Endodermal cell (in vitro differentiated cells): ENCODE measurements around the gene ZFAND3. TPM values are rescaled to one million over a fixed set of nuclear protein-coding genes. Genes with fewer than 3 reads are reported as not detected.

Experiments
- DNase-seq: peaks from one replicate; pipeline ENCODE4 v3.0.0-alpha.2; 2017
- H3K27ac ChIP-seq: 2 replicates; pipeline ENCODE4 v1.5.1; 2013; ENCODE audit warnings: mild to moderate bottlenecking, low read depth, low read length, moderate library complexity
- H3K27me3 ChIP-seq: 2 replicates; pipeline ENCODE4 v1.6.1; 2013; ENCODE audit warnings: mild to moderate bottlenecking, low read length, moderate library complexity; ENCODE audit not compliant: insufficient read depth, control insufficient read depth, poor library complexity, severe bottlenecking
- H3K36me3 ChIP-seq: 2 replicates; pipeline ENCODE4 v1.7.0; 2013; ENCODE audit warnings: mild to moderate bottlenecking, low read length, moderate library complexity; ENCODE audit not compliant: control insufficient read depth, insufficient read depth
- H3K4me1 ChIP-seq: one replicate; pipeline ENCODE4 v1.7.0; 2013; ENCODE audit warnings: low read length; ENCODE audit not compliant: control insufficient read depth, insufficient read depth
- H3K4me3 ChIP-seq: 2 replicates; pipeline ENCODE4 v1.5.1; 2013; ENCODE audit warnings: mild to moderate bottlenecking, low read length, moderate library complexity
- H3K9ac ChIP-seq: 2 replicates; pipeline ENCODE4 v1.6.1; 2013; ENCODE audit warnings: mild to moderate bottlenecking, low read length, moderate library complexity; ENCODE audit not compliant: poor library complexity, severe bottlenecking; ENCODE audit errors: extremely low read depth
- H3K9me3 ChIP-seq: 2 replicates; pipeline ENCODE4 v1.6.1; 2013; ENCODE audit warnings: mild to moderate bottlenecking, low read length, moderate library complexity; ENCODE audit not compliant: control insufficient read depth
- H3K27ac Mint-ChIP-seq: 2 replicates; pipeline ENCODE4 v1.8.0; 2020; ENCODE audit warnings: mixed read lengths
- H3K27me3 Mint-ChIP-seq: 2 replicates; pipeline ENCODE4 v1.8.0; 2021; ENCODE audit warnings: mild to moderate bottlenecking, mixed read lengths; ENCODE audit not compliant: insufficient read depth
- H3K36me3 Mint-ChIP-seq: 2 replicates; pipeline ENCODE4 v1.8.0; 2020; ENCODE audit warnings: low read depth, mixed read lengths
- H3K4me1 Mint-ChIP-seq: 2 replicates; pipeline ENCODE4 v1.8.0; 2020; ENCODE audit warnings: mixed read lengths
- H3K4me3 Mint-ChIP-seq: 2 replicates; pipeline ENCODE4 v1.8.0; 2020; ENCODE audit warnings: mild to moderate bottlenecking, moderate library complexity, mixed read lengths
- H3K9me3 Mint-ChIP-seq: 2 replicates; pipeline ENCODE4 v1.8.0; 2020; ENCODE audit warnings: mild to moderate bottlenecking, mixed read lengths
- WGBS, 2 experiments: methylation state at CpG; one replicate each; pipeline versions ENCODE4 v1.1.5 to v1.1.7; 2013; ENCODE audit warnings: missing lambda C conversion rate in 2 of 2, mixed read lengths in 1 of 2; ENCODE audit not compliant: insufficient coverage in 1 of 2, insufficient read length in 1 of 2; 5-methylcytosine and 5-hydroxymethylcytosine counted together
- total RNA-seq, 2 donors: library from RNA; stranded (reverse); fragmentation: NEBNext Ultra II Directional in 1 of 2; extraction: Animal tissue kit (Norgen Biotek cat#: 25700) in 1 of 2; gene quantifications; 2 replicates in 1 of 2; 3 replicates in 1 of 2; pipeline ENCODE4 v1.2.1, GENCODE V29; 2021
- TF ChIP-seq, protein P1 (sequence below): fragments of 200-600 bp; sonication (generic); conservative IDR thresholded peaks from 2 replicates; pipeline ENCODE4 v1.5.0; 2021; ENCODE audit warnings: antibody characterized with exemption, mild to moderate bottlenecking

The ZFAND3 gene
- total RNA-seq, 2 donors from 2014 or later = 67.1 to 86.2 TPM

DNA sequence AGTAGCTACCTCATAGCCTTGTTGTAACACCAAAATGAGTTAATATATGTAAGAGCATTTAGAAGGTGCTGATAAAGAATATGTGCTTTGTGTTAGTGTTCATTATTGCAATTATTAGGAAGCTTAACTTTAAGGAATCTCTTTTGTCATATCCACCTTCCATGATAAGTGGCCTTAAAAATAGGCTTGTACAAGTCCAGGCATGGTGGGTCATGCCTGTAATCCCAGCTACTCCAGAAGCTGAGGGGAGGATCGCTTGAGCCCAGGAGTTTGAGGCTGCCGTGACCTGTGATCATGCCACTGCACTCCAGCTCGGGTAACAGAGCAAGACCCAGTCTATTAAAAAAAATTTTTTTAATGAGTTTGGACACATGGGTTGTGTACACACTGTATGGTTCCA lies 285.5 kb downstream of the ZFAND3 start:
- Mint-ChIP-seq H3K4me3 (no peak overlapping the region), H3K9me3 (no peaks in the 10 kb centered on the region), H3K27ac (no peak overlapping the region), H3K36me3 (peaks cover 7% of the 10 kb centered on the region), H3K4me1 (no peaks in the 10 kb centered on the region), H3K27me3 (no peaks in the 10 kb centered on the region)
- TF ChIP-seq, protein P1, sequence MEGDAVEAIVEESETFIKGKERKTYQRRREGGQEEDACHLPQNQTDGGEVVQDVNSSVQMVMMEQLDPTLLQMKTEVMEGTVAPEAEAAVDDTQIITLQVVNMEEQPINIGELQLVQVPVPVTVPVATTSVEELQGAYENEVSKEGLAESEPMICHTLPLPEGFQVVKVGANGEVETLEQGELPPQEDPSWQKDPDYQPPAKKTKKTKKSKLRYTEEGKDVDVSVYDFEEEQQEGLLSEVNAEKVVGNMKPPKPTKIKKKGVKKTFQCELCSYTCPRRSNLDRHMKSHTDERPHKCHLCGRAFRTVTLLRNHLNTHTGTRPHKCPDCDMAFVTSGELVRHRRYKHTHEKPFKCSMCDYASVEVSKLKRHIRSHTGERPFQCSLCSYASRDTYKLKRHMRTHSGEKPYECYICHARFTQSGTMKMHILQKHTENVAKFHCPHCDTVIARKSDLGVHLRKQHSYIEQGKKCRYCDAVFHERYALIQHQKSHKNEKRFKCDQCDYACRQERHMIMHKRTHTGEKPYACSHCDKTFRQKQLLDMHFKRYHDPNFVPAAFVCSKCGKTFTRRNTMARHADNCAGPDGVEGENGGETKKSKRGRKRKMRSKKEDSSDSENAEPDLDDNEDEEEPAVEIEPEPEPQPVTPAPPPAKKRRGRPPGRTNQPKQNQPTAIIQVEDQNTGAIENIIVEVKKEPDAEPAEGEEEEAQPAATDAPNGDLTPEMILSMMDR = no peak
- H3K9ac ChIP-seq = no peak overlapping the region
- WGBS, 2 experiments = 93 to 94% methylated on average over 3 of the region's 3 CpGs
- H3K27ac ChIP-seq = no peak overlapping the region
- no peaks in the 10 kb centered on the region for H3K36me3 ChIP-seq
- no peak for DNase-seq
- H3K4me3 ChIP-seq = no peak overlapping the region
- H3K9me3 ChIP-seq = no peaks in the 10 kb centered on the region
- H3K4me1 ChIP-seq = no peaks in the 10 kb centered on the region
- H3K27me3 ChIP-seq = no peaks in the 10 kb centered on the region

DNA sequence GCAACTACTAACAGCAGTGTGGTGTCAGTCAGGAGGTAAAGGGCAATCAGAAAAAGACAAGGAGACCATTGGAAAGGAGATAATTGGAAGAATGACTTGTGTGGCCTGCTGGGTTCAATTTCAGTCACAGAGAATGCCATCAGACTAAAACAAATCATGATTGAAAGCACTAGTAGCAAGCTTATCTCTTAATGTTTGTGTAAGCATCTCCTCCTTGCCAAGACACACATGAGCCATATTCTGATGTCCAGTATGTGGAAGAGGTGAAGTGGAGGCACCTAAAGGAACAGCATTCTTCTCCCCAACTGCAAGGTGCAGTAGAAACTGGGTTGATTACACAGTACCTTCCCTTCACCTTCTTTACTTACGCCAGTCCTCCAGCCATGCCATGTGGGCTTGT lies 287.5 kb downstream of the ZFAND3 start:
- TF ChIP-seq, protein P1 = no peak
- peaks cover 4% of the 10 kb centered on the region for H3K36me3 Mint-ChIP-seq
- WGBS, 2 experiments = 92 to 100% methylated on average over 1 of the region's 1 CpG
- Histone ChIP-seq H3K9me3 (no peaks in the 10 kb centered on the region), H3K9ac (no peak overlapping the region), H3K4me3 (no peak overlapping the region), H3K36me3 (no peaks in the 10 kb centered on the region), H3K27ac (no peak overlapping the region), H3K4me1 (no peaks in the 10 kb centered on the region), H3K27me3 (no peaks in the 10 kb centered on the region)
- no peaks in the 10 kb centered on the region for H3K9me3 Mint-ChIP-seq
- no peak overlapping the region for H3K27ac Mint-ChIP-seq
- no peaks in the 10 kb centered on the region for H3K27me3 Mint-ChIP-seq
- DNase-seq = no peak
- no peak overlapping the region for H3K4me3 Mint-ChIP-seq
- peaks cover 8% of the 10 kb centered on the region for H3K4me1 Mint-ChIP-seq

DNA sequence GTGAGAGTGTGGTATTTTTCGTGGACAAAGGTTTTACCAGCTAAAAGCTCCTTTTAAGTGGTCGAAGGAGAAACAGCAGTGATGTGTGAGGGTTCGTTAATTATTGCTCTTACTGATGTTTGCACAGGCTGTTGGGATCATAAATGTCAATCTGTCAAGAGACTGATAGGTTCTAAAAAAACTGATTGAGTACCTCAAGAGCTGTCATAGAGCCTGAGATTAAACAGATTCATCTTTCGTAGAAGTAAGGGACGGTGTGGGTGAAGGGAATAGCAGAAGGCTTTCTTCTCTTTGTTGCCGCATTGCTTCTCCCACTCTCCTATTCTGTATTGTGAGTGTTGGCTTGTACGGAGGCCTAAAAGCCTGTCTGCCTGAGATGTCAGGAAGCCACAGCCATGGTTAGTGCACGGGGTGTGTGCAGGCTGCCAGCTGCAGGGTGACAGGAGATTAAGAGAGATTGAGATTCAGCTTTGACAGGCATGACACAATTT lies 291.0 kb downstream of the ZFAND3 start:
- no peaks in the 10 kb centered on the region for H3K27me3 ChIP-seq
- TF ChIP-seq, protein P1 = no peak
- Mint-ChIP-seq H3K4me3 (no peak overlapping the region), H3K9me3 (no peaks in the 10 kb centered on the region), H3K4me1 (peaks cover 22% of the 10 kb centered on the region), H3K27me3 (no peaks in the 10 kb centered on the region), H3K36me3 (peaks cover 4% of the 10 kb centered on the region), H3K27ac (no peak overlapping the region)
- H3K4me1 ChIP-seq = peaks cover 4% of the 10 kb centered on the region
- H3K27ac ChIP-seq = peak overlapping the region; percentile 34
- no peak for DNase-seq
- WGBS, 2 experiments = 78 to 91% methylated on average over 3 to 8 of the region's 8 CpGs
- H3K36me3 ChIP-seq = no peaks in the 10 kb centered on the region
- no peak overlapping the region for H3K9ac ChIP-seq
- H3K9me3 ChIP-seq = no peaks in the 10 kb centered on the region
- no peak overlapping the region for H3K4me3 ChIP-seq
